Measurements from ENCODE around the gene KIAA1191.
A peak's percentile ranks its signal among the peaks of the same experiment; 100 is the strongest.
"Not testable (repeated sequence)": the region's sequence is repeated elsewhere in the genome, so short reads cannot be mapped to it uniquely, and the experiment has no call there.

The KIAA1191 gene, protein sequence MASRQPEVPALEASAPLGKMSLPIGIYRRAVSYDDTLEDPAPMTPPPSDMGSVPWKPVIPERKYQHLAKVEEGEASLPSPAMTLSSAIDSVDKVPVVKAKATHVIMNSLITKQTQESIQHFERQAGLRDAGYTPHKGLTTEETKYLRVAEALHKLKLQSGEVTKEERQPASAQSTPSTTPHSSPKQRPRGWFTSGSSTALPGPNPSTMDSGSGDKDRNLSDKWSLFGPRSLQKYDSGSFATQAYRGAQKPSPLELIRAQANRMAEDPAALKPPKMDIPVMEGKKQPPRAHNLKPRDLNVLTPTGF

DNA sequence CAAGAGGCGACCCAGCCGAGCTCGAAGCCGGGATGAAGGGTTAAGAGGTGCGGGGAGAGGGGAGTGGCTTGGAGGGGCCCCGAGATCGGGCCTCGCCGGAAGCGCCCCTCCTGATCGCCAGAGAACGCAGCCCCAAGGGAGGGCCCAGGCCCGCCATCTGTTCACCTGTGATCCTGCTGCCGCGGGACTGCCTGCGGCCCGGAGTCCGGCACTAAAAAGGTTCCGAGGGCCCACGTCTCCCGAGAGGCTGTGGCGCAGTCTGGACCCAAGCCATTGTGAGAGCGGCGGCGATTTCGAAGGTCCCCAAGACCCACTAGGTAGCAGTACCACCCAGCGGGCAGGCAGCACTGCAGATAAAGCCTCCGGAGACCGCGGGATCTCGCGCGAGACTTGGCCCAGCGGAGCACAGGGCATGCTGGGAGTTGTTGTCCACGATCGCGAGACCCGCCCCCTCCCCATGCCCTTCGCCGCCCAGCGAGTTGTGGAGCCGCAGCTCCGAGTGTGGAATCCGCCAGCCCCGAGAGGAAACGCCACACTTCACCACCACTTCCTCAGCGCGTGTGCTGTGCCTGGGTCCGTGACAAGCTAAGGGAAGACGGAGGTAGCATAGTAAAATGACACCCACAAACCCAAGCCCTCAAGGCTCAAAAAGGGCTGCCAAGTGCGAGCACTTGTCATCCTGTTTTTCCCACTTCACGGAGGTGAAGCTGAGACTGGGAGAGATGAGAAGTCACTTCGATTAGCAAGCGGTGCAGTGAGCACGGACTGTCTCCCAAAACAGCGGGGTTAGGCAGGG lies at the start of gene KIAA1191:
Gene KIAA1191 (minus strand): TSS at position 328 of the 796 bp plus-strand sequence. CDS start 2,256 bp downstream, outside the sequence.
- Histone ChIP-seq H3K27me3 (ENCODE audit: insufficient read depth, poor library complexity, severe bottlenecking) (no peaks in the 10 kb centered on the region), H3K9me3 (ENCODE audit: severe bottlenecking) (no peaks in the 10 kb centered on the region), H3K36me3 (ENCODE audit: low read depth) (peaks cover 32% of the 10 kb centered on the region), H3K27ac (ENCODE audit: poor library complexity, severe bottlenecking) (peak within 1 kb of the TSS; percentile 34), H3K4me1 (ENCODE audit: insufficient read depth, poor library complexity, severe bottlenecking) (peaks cover 7% of the 10 kb centered on the region), H3K4me3 (ENCODE audit: severe bottlenecking) (peak within 1 kb of the TSS; percentile 63)
- peak; percentile 90 for ATAC-seq (ENCODE audit: low read depth)
- TF ChIP-seq, protein P1, sequence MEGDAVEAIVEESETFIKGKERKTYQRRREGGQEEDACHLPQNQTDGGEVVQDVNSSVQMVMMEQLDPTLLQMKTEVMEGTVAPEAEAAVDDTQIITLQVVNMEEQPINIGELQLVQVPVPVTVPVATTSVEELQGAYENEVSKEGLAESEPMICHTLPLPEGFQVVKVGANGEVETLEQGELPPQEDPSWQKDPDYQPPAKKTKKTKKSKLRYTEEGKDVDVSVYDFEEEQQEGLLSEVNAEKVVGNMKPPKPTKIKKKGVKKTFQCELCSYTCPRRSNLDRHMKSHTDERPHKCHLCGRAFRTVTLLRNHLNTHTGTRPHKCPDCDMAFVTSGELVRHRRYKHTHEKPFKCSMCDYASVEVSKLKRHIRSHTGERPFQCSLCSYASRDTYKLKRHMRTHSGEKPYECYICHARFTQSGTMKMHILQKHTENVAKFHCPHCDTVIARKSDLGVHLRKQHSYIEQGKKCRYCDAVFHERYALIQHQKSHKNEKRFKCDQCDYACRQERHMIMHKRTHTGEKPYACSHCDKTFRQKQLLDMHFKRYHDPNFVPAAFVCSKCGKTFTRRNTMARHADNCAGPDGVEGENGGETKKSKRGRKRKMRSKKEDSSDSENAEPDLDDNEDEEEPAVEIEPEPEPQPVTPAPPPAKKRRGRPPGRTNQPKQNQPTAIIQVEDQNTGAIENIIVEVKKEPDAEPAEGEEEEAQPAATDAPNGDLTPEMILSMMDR (IDR thresholded peaks at IDR 0.05; ENCODE audit: poor library complexity, severe bottlenecking): peak; percentile 47
- DNase-seq (ENCODE audit: low spot score): peak; percentile 97

DNA sequence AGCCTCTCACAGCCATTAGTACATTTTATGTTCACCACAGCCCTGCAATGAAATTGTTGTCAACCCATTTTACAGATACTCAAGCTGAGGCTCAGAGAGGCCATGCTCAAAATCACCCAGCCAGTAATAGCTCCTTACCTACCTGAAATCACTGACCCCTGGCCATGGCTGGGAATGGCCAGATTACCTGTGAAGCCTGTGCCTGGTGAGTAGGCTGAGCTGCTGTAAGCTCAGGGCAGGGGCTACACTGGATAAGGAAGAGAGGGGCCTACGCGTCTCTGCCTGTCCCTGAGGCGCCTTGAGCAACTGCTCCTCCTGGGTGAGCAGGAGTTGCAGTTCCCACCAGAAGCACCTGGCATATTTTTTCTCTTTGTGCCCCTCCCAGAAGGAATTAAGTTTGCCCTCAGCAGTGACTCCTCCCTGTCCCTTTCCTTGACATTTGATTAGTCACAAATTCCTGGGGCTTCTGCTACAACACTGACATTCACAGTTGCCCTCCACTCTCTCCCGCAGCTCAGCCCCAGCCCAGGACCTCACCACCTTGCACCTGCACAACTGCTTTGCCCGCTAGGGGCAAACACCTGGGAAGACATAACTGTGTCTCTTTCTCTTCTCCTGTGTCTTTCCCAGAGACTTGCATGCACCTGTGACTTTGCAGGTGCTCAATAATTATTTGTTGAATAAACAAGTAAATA lies 49.1 kb upstream of the KIAA1191 start:
- Histone ChIP-seq H3K9me3 (ENCODE audit: severe bottlenecking) (no peaks in the 10 kb centered on the region), H3K4me3 (ENCODE audit: severe bottlenecking) (no peak overlapping the region), H3K4me1 (ENCODE audit: insufficient read depth, poor library complexity, severe bottlenecking) (peaks cover 55% of the 10 kb centered on the region), H3K27me3 (ENCODE audit: insufficient read depth, poor library complexity, severe bottlenecking) (no peaks in the 10 kb centered on the region), H3K27ac (ENCODE audit: poor library complexity, severe bottlenecking) (peak overlapping the region; percentile 94), H3K36me3 (ENCODE audit: low read depth) (peaks cover 59% of the 10 kb centered on the region)
- ATAC-seq (ENCODE audit: low read depth) (peak; percentile 52), DNase-seq (ENCODE audit: low spot score) (peak; percentile 60)
- TF ChIP-seq, protein P1 (IDR thresholded peaks at IDR 0.05; ENCODE audit: poor library complexity, severe bottlenecking): peak; percentile 67

DNA sequence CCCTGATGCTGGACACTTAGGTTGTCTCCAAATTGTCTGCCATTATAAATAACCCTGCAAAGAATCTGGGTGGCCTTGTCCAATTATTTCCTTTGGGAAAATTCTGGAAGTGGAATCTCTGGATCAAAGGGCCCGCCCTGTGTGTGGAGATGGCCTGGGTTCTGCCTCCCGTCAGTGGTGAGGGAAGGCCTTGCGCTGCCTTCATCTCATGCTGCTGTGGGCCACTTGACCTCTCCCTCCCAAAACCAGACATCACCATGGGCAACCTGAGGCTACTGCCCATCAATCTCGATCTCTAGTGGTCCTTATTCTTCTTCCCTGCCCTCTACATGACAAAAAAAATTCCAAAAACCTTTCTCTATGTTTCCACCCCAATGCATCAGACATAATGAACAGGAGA lies 48.2 kb upstream of the KIAA1191 start:
- Histone ChIP-seq H3K27ac (ENCODE audit: poor library complexity, severe bottlenecking) (peak overlapping the region; percentile 94), H3K9me3 (ENCODE audit: severe bottlenecking) (no peaks in the 10 kb centered on the region), H3K4me3 (ENCODE audit: severe bottlenecking) (no peak overlapping the region), H3K36me3 (ENCODE audit: low read depth) (peaks cover 62% of the 10 kb centered on the region), H3K4me1 (ENCODE audit: insufficient read depth, poor library complexity, severe bottlenecking) (peaks cover 47% of the 10 kb centered on the region), H3K27me3 (ENCODE audit: insufficient read depth, poor library complexity, severe bottlenecking) (no peaks in the 10 kb centered on the region)
- TF ChIP-seq, protein P1 (IDR thresholded peaks at IDR 0.05; ENCODE audit: poor library complexity, severe bottlenecking): no peak
- peak; percentile 27 for DNase-seq (ENCODE audit: low spot score)
- no peak for ATAC-seq (ENCODE audit: low read depth)

DNA sequence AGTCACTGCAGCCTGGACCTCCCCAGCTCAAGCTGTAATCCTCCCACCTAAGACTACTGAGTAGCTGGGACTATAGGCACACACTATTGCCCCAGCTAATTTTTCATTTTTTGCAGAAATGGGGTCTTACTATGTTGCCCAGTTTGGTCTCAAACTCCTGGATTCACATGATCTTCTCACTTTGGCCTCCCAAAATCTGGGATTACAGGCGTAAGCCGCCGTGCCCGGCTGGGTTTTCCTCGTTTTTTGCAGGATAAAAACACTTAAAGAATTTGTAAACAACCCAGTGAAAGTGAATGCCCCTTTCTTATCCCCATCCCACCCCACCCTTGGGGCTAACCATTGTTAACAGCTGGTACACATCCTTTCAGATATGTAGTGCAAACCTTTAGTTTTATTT lies 47.0 kb upstream of the KIAA1191 start:
- TF ChIP-seq, protein P1 (IDR thresholded peaks at IDR 0.05; ENCODE audit: poor library complexity, severe bottlenecking): no peak
- Histone ChIP-seq H3K4me3 (ENCODE audit: severe bottlenecking) (no peak overlapping the region), H3K9me3 (ENCODE audit: severe bottlenecking) (no peaks in the 10 kb centered on the region), H3K27ac (ENCODE audit: poor library complexity, severe bottlenecking) (no peak overlapping the region), H3K36me3 (ENCODE audit: low read depth) (peaks cover 68% of the 10 kb centered on the region), H3K4me1 (ENCODE audit: insufficient read depth, poor library complexity, severe bottlenecking) (peaks cover 41% of the 10 kb centered on the region), H3K27me3 (ENCODE audit: insufficient read depth, poor library complexity, severe bottlenecking) (no peaks in the 10 kb centered on the region)
- no peak for ATAC-seq (ENCODE audit: low read depth)
- no peak for DNase-seq (ENCODE audit: low spot score)

DNA sequence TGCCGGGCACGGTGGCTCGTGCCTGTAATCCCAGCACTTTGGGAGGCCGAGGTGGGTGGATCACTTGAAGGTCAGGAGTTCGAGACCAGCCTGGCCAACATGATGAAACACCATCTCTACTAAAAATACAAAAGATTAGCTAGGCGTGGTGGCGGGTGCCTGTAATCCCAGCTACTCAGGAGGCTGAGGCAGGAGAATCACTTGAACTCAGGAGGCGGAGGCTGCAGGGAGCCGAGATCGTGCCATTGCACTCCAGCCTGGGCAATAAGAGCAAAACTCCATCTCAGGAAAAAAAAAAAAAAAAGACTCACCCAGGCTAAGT lies 46.6 kb upstream of the KIAA1191 start:
- ATAC-seq (ENCODE audit: low read depth); H3K9me3 ChIP-seq (ENCODE audit: severe bottlenecking); H3K27ac ChIP-seq (ENCODE audit: poor library complexity, severe bottlenecking); DNase-seq (ENCODE audit: low spot score); H3K4me3 ChIP-seq (ENCODE audit: severe bottlenecking); H3K27me3 ChIP-seq (ENCODE audit: insufficient read depth, poor library complexity, severe bottlenecking): not testable (repeated sequence)
- peaks cover 71% of the 10 kb centered on the region for H3K36me3 ChIP-seq (ENCODE audit: low read depth)
- peaks cover 37% of the 10 kb centered on the region for H3K4me1 ChIP-seq (ENCODE audit: insufficient read depth, poor library complexity, severe bottlenecking)

Measured in RWPE2 (cell line).